ENCODE results near the gene GLTP. TPM values are rescaled to one million over a fixed set of nuclear protein-coding genes. Genes with fewer than 3 reads are reported as not detected.

GLTP gene
- total and polyA plus RNA-seq, 11 donors, result 16.9 to 68.6 (median 25.1) TPM

DNA sequence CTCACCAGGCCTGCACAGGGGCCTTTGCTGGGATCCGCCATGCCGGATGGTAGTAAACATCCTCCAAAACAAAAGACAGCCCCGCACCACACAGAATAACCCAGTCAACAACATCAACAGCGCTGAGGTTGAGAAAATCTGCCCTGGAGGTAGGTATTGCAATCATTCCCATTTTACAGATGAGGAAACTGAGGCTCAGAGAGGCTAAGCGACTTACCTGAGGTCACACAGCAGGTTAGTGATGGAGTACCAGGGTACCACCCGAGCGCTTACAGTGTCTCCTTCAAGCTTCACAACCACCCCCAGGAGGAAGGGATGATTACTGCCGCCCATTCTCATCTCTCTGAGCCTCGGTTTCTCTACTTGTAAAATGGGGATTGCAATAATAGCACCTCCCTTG, 62.1 kb downstream of the GLTP start:
- no peak for TF ChIP-seq POLR2A (IDR thresholded peaks at IDR 0.05)
- TF ChIP-seq, protein P1, sequence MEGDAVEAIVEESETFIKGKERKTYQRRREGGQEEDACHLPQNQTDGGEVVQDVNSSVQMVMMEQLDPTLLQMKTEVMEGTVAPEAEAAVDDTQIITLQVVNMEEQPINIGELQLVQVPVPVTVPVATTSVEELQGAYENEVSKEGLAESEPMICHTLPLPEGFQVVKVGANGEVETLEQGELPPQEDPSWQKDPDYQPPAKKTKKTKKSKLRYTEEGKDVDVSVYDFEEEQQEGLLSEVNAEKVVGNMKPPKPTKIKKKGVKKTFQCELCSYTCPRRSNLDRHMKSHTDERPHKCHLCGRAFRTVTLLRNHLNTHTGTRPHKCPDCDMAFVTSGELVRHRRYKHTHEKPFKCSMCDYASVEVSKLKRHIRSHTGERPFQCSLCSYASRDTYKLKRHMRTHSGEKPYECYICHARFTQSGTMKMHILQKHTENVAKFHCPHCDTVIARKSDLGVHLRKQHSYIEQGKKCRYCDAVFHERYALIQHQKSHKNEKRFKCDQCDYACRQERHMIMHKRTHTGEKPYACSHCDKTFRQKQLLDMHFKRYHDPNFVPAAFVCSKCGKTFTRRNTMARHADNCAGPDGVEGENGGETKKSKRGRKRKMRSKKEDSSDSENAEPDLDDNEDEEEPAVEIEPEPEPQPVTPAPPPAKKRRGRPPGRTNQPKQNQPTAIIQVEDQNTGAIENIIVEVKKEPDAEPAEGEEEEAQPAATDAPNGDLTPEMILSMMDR (IDR thresholded peaks at IDR 0.05), result no peak
- H3K27me3 ChIP-seq, result peaks cover 0 to 7% (median 0%) of the 10 kb centered on the region in 9 donors
- no peaks in the 10 kb centered on the region for H3K36me3 ChIP-seq
- H3K27ac ChIP-seq, result no peak overlapping the region
- intact Hi-C loops (cut with DNase I), result no loop called here
- ATAC-seq (no peak), DNase-seq (no peak)
- H3K9me3 ChIP-seq, result no peaks in the 10 kb centered on the region
- H3K4me1 ChIP-seq, result no peaks in the 10 kb centered on the region
- 89 to 93% (median 90%) methylated on average over 6 to 9 of the region's 9 CpGs for whole genome bisulfite sequencing, 4 donors
- H3K4me3 ChIP-seq, result no peak overlapping the region

DNA sequence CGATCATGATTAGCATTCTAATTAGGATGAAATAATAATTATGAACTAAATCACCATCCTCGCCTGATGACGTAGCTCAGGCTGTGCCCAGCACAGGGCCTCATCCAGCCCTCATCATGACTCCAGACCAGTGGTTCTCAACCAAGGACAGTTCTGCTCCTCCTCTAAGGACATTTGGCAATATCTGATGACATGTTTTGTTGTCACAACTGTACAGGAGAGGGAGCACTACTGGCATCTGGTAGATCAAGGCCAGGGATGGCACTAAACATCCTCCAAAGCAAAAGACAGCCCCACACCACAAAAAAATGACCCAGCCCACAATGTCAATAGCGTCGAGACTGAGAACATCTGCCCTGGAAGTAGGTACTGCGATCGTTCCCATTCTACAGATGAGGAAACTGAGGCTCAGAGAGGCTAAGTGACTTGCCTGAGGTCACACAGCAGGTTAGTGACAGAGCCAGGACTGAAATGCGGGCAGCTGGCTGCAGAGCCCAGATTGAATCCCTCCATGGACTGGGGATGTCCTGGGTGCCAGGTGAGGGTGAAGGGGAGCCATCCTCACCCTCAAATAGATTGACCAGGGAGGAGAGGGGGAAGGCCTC, 62.6 kb downstream of the GLTP start:
- DNase-seq (peak in 1 of 5 donors; percentile 6), ATAC-seq (no peak)
- intact Hi-C loops (cut with DNase I), result no loop called here
- no peak overlapping the region for H3K4me3 ChIP-seq
- H3K4me1 ChIP-seq, result no peaks in the 10 kb centered on the region
- H3K36me3 ChIP-seq, result no peaks in the 10 kb centered on the region
- H3K27ac ChIP-seq, result no peak overlapping the region
- H3K27me3 ChIP-seq, result peaks cover 0 to 7% (median 0%) of the 10 kb centered on the region in 9 donors
- no peaks in the 10 kb centered on the region for H3K9me3 ChIP-seq
- TF ChIP-seq POLR2A (IDR thresholded peaks at IDR 0.05), result no peak
- TF ChIP-seq, protein P1 (IDR thresholded peaks at IDR 0.05), result no peak
- WGBS, 4 donors, result 85 to 96% (median 94%) methylated on average over 7 to 8 of the region's 8 CpGs

DNA sequence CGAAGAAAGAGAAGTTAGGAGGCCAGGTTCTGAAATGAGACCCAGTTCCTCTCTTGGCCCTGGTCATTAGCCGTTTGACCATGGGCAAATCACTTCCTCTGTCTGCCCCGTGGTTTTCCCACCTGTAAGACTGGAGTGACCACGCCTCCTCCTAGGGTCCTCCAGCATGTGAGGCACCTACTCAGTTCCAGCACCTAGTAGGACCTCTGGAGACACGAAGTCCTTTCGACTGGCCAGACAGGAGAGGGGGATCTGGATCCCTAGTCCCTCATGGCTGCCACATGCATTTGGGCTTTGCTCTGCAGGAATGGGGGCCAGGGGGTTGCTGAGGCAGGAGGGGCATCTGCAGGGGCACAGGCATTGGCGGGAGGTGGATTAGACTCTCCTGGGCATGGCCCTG, 63.5 kb downstream of the GLTP start:
- TF ChIP-seq, protein P1 (IDR thresholded peaks at IDR 0.05), result no peak
- TF ChIP-seq POLR2A (IDR thresholded peaks at IDR 0.05), result no peak
- ATAC-seq, result no peak
- H3K27ac ChIP-seq, result no peak overlapping the region
- 81 to 87% (median 84%) methylated on average over 5 to 7 of the region's 7 CpGs for WGBS, 4 donors
- no peaks in the 10 kb centered on the region for H3K36me3 ChIP-seq
- H3K4me3 ChIP-seq, result no peak overlapping the region
- intact Hi-C loops (cut with DNase I), result no loop called here
- no peaks in the 10 kb centered on the region for H3K4me1 ChIP-seq
- H3K27me3 ChIP-seq, result peaks cover 0 to 7% (median 0%) of the 10 kb centered on the region in 9 donors
- H3K9me3 ChIP-seq, result no peaks in the 10 kb centered on the region
- no peak for DNase-seq

DNA sequence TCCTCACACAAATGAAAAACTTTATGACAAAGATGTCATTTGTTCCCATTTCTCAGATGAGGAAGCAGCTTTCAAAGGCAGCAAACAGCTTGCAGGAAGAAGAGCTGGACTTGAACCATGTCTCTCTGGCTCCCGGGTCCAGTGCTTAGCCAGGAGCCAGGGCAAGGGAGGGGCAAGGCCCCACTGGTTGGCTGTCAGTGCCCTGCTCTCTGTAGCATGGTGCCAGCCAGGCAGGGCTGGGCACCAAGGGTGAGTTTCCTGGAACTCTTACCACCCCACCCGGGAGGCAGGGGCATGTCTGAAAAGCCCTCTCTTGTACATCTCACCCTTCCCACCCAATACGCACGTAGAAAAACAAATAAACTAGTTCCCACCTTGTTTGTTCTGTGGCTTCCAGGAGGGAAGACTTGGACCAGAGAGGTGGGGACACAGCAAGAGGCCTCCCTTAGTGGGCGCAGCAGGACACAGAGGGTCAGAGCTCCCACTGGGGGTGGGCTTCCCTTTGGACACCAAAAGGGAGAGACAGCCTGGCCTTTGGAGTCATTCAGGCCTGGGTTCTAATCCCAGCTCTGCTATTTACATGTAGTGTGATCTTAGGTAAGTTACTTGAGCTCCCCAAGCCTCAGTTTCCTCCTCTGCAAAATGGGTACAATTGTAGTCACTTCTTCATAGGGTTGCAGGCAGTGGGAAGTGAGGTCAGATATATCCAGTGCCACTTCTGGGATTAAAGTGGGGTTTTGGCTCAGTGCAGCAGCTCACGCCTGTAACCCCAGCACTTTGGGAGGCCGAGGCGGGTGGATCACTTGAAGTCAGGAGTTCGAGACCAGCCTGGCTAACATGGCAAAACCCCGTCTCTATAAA, 64.4 kb downstream of the GLTP start:
- 78 to 90% (median 81%) methylated on average over 9 to 10 of the region's 10 CpGs for WGBS, 4 donors
- H3K36me3 ChIP-seq, result no peaks in the 10 kb centered on the region
- no peaks in the 10 kb centered on the region for H3K4me1 ChIP-seq
- no peak for DNase-seq
- TF ChIP-seq, protein P1 (IDR thresholded peaks at IDR 0.05), result no peak
- no peak for TF ChIP-seq POLR2A (IDR thresholded peaks at IDR 0.05)
- H3K4me3 ChIP-seq, result no peak overlapping the region
- no peaks in the 10 kb centered on the region for H3K9me3 ChIP-seq
- peaks cover 0 to 7% (median 0%) of the 10 kb centered on the region in 9 donors for H3K27me3 ChIP-seq
- ATAC-seq, result no peak
- intact Hi-C loops (cut with DNase I), result no loop called here
- H3K27ac ChIP-seq, result no peak overlapping the region

Data from heart left ventricle (tissue), 16 donors.